GM19467 (cell line): ENCODE data around the gene NUTM2D.
"Not testable (repeated sequence)": the region's sequence is repeated elsewhere in the genome, so short reads cannot be mapped to it uniquely, and the experiment has no call there.

Source experiments
- ATAC-seq: cut with Tn5 transposase; IDR thresholded peaks from one replicate; pipeline ENCODE4 v1.9.1; 2021; ENCODE audit warnings: mild to moderate bottlenecking, moderate library complexity; ENCODE audit not compliant: unreplicated experiment

NUTM2D gene, protein sequence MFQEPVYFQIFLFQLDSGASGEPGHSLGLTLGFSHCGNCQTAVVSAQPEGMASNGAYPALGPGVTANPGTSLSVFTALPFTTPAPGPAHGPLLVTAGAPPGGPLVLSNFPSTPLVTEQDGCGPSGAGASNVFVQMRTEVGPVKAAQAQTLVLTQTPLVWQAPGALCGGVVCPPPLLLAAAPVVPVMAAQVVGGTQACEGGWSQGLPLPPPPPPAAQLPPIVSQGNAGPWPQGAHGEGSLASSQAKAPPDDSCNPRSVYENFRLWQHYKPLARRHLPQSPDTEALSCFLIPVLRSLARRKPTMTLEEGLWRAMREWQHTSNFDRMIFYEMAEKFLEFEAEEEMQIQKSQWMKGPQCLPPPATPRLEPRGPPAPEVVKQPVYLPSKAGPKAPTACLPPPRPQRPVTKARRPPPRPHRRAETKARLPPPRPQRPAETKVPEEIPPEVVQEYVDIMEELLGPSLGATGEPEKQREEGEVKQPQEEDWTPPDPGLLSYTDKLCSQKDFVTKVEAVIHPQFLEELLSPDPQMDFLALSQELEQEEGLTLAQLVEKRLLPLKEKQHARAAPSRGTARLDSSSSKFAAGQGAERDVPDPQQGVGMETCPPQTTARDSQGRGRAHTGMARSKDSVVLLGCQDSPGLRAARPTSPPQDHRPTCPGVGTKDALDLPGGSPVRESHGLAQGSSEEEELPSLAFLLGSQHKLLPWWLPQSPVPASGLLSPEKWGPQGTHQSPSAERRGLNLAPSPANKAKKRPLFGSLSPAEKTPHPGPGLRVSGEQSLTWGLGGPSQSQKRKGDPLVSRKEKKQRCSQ

GRCh38 chr10:87357444-87357843, at the start of gene NUTM2D:
NUTM2D (plus strand) TSS chr10:87357744; CDS start chr10:87358266, 522 bp downstream.
- ATAC-seq: not testable (repeated sequence)

DNA sequence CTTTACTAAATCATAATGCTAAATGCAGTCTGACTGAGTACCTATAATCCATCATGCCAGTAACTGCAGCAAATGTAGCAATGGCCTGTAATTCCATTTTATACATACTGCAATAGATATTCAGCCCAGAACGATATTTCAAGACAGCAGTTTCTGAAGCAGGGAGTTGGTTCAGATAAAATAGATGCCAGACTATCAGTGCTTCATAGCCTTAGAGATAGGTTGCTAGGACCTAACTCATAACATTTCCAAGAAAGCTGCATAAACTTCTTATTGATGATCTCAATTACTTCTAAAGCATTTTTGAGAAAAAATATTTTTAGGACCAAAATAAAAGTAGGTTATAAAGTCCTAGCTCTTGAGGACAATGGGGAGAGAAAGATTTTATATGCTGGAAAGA, 48.8 kb upstream of the NUTM2D start:
- not testable (repeated sequence) for ATAC-seq

GRCh38 chr10:87309657-87310056, 47.9 kb upstream of the NUTM2D start:
- not testable (repeated sequence) for ATAC-seq

- ATAC-seq: not testable (repeated sequence)
Observed at GRCh38 chr10:87311521-87311920, 46.0 kb upstream of the NUTM2D start.

- ATAC-seq: not testable (repeated sequence)
Observed at GRCh38 chr10:87313649-87314359, 43.7 kb upstream of the NUTM2D start.

GRCh38 chr10:87314360-87314973, 43.1 kb upstream of the NUTM2D start:
- not testable (repeated sequence) for ATAC-seq

DNA sequence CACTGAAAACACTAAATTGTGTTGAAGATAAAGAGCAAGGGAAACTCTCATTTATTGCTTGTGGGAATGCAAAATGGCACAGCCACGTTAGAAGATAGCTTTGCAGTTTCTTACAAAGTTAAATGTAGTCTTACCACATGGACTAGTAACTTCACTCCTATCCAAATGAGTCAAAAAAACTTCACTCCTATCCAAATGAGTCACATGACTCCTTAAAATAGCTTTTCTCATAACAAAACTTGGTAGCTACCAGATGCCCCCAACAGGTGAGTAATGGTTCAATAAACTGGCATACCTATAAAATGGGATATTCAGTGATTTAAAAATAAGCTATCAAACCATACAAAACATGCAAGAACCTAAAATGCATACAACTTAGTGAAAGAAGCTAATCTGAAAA, 36.0 kb upstream of the NUTM2D start:
- ATAC-seq: not testable (repeated sequence)

GRCh38 chr10:87324559-87324958, 33.0 kb upstream of the NUTM2D start:
- ATAC-seq: not testable (repeated sequence)

DNA sequence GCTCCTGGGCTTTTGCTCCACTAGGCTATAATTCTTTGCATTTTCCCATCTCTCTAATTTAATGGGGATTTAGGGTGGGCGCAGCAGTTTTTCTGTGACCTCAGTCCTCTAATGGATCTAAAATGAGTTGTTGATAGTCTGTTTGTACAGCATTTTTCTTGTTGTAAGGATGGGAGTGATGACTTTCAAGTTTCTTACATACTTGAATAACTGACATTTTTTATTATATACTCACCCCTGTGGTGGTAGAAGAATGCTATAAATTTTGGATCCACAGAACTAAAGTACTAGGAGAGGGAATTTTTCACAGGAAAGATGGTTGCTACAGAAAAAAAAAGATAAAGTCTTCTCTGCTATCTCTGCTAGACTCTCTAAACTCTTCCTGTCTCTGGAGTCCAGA, 29.6 kb upstream of the NUTM2D start:
- ATAC-seq: not testable (repeated sequence)

DNA sequence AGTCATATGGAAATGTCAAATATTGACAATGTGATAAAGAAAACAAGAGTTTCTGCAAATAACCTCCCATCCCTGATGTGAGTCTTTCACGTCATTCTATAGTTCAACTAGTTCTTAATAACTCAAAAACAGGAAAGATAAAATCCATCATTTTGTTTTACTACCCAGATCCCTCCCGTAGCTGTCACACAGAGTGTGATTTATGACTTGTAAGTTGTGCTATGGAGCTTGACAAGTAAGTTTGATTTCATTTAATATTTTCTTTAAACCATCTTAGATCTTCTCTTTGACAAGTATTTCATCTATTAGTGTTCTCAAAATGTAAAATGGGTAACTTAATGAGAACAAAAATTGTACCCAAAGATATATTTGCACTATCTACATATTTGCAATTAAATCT, 28.4 kb upstream of the NUTM2D start:
- not testable (repeated sequence) for ATAC-seq

- ATAC-seq: not testable (repeated sequence)
Observed at GRCh38 chr10:87332687-87333086, 24.9 kb upstream of the NUTM2D start.

- not testable (repeated sequence) for ATAC-seq
Observed at GRCh38 chr10:87340411-87340810, 17.1 kb upstream of the NUTM2D start.

- peak; percentile 8 for ATAC-seq
Observed at GRCh38 chr10:87341546-87342142, 15.9 kb upstream of the NUTM2D start.

DNA sequence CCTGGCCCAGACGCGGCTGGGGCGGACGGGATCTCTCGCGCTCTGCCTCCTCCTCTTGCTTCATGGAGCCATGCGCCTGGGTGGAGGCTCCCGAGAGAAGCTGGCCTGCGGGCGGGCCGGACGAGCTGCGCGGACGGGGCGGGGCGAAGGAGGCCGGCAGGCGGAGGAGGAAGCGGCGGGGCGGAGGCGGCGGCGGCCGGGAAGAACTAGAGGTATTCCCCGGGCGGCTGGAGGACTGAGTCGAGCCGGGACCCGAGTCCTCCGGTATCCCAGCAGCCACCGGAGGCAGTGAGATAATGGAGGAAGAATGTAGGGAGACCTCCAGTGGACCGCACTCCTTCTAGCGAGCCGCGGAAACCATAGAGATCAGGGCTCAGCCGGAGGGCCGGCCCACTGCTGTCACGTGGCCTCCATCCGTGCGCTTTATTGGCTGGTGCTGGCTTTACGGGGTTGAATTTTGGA, 15.3 kb upstream of the NUTM2D start:
- ATAC-seq: peak; percentile 85

- ATAC-seq: peak; percentile 76
Observed at GRCh38 chr10:87342711-87343258, 14.8 kb upstream of the NUTM2D start.

- not testable (repeated sequence) for ATAC-seq
Observed at GRCh38 chr10:87345743-87346142, 11.8 kb upstream of the NUTM2D start.

DNA sequence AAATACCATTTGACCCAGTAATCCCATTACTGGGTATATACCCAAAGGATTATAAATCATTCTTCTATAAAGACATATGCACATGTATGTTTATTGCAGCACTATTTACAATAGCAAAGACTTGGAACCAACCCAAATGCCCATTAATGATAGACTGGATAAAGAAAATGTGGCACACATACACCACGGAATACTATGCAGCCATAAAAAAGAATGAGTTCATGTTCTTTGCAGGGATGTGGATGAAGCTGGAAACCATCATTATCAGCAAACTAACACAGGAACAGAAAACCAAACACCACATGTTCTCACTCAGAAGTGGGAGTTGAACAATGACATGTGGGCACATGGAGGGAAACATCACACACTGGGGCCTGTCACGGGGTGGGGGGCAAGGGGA, 7.4 kb upstream of the NUTM2D start:
- not testable (repeated sequence) for ATAC-seq

GRCh38 chr10:87352825-87353224, 4.7 kb upstream of the NUTM2D start:
- not testable (repeated sequence) for ATAC-seq

- not testable (repeated sequence) for ATAC-seq
Observed at GRCh38 chr10:87355110-87355509, 2.4 kb upstream of the NUTM2D start.

DNA sequence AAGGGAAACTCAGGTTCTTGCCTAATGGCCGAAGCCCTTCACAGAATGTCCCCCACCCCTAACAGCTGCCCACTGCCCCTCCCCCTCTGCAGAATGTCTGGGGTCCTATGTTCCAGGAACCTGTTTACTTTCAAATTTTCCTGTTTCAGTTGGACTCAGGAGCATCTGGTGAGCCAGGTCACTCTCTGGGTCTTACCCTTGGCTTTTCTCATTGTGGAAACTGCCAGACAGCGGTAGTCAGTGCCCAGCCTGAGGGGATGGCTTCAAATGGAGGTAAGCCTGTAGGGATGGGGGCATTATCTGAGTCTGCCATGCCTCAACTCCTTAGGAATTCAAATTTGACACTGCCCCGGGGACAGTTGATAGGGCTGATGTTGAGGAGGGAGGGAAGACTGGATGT, 615 bp downstream of the NUTM2D start:
- ATAC-seq: not testable (repeated sequence)
